K562 (cell line): ENCODE data around the gene GFOD1. TPM values are rescaled to one million over a fixed set of nuclear protein-coding genes. Genes with fewer than 3 reads are reported as not detected.

Experiments used
- BRF1 ChIP-seq: IDR thresholded peaks from 3 replicates; pipeline ENCODE4 v1.6.1; 2011; ENCODE audit warnings: borderline replicate concordance, mild to moderate bottlenecking; ENCODE audit not compliant: insufficient read length; ENCODE audit errors: extremely low read depth
- BRF2 ChIP-seq: IDR thresholded peaks from 3 replicates; pipeline ENCODE4 v1.6.1; 2011; ENCODE audit warnings: borderline replicate concordance, mild to moderate bottlenecking; ENCODE audit not compliant: insufficient read length, insufficient read depth
- CBX1 ChIP-seq: sonication (generic); IDR thresholded peaks from 2 replicates; pipeline ENCODE4 v1.6.1; 2016; ENCODE audit warnings: antibody characterized with exemption, low read depth, mild to moderate bottlenecking
- CHCHD3 ChIP-seq: fragments of 250-450 bp; sonication (Bioruptor Pico); IDR thresholded peaks from 2 replicates; pipeline ENCODE4 v2.1.2; 2022; ENCODE audit warnings: mild to moderate bottlenecking
- CREM ChIP-seq: IDR thresholded peaks from 2 replicates; pipeline ENCODE4 v1.6.1; 2014; ENCODE audit warnings: antibody characterized with exemption, low read depth
- ERF ChIP-seq: fragments of 450-650 bp; formaldehyde crosslinking; IDR thresholded peaks from 2 replicates; pipeline ENCODE4 v1.4.0; 2020; ENCODE audit warnings: mild to moderate bottlenecking, mixed read lengths
- FOXK1 ChIP-seq: sonication (generic); formaldehyde crosslinking; IDR thresholded peaks from 2 replicates; pipeline ENCODE4 v1.8.0; 2022; ENCODE audit warnings: missing genetic modification reagents, mild to moderate bottlenecking, borderline replicate concordance
- HEY1 ChIP-seq: fragments of 250-450 bp; sonication (Bioruptor Pico); IDR thresholded peaks from 2 replicates; pipeline ENCODE4 v1.5.0; 2020; ENCODE audit warnings: mild to moderate bottlenecking, moderate library complexity, borderline replicate concordance
- KDM1A ChIP-seq, 2 experiments: fragments of 450-650 bp; IDR thresholded peaks; 2 replicates each; pipeline ENCODE4 v1.6.1; 2016; ENCODE audit warnings: mild to moderate bottlenecking in 2 of 2
- MEIS2 ChIP-seq: fragments of 450-650 bp; IDR thresholded peaks from 2 replicates; pipeline ENCODE4 v1.6.1; 2014; ENCODE audit warnings: mild to moderate bottlenecking; ENCODE audit not compliant: partially characterized antibody
- MTA1 ChIP-seq: fragments of 450-650 bp; IDR thresholded peaks from 2 replicates; pipeline ENCODE4 v1.6.1; 2017; ENCODE audit warnings: borderline replicate concordance
- PHF20 ChIP-seq: fragments of 450-650 bp; IDR thresholded peaks from 2 replicates; pipeline ENCODE4 v1.6.1; 2018; ENCODE audit not compliant: partially characterized antibody
- SNIP1 ChIP-seq: fragments of 450-650 bp; IDR thresholded peaks from 2 replicates; pipeline ENCODE4 v1.7.1; 2017; ENCODE audit warnings: low read depth, mild to moderate bottlenecking
- STAT5B ChIP-seq: fragments of 250-450 bp; sonication (Bioruptor Pico); IDR thresholded peaks from 2 replicates; pipeline ENCODE4 v1.8.0; 2021; ENCODE audit warnings: mild to moderate bottlenecking, inconsistent platforms
- TOE1 ChIP-seq, 2 experiments: fragments of 450-650 bp in 1 of 2; sonication (generic) in 1 of 2; formaldehyde crosslinking in 1 of 2; IDR thresholded peaks; 2 replicates each; pipeline versions ENCODE4 v1.7.1 to v1.8.0; 2016 to 2022; ENCODE audit warnings: borderline replicate concordance in 2 of 2, mild to moderate bottlenecking in 2 of 2, antibody characterized with exemption in 1 of 2, inconsistent platforms in 1 of 2, low read depth in 1 of 2, missing genetic modification reagents in 1 of 2, moderate library complexity in 1 of 2
- ZNF24 ChIP-seq: fragments of 450-650 bp; IDR thresholded peaks from 2 replicates; pipeline ENCODE4 v1.6.1; 2016
- ZNF282 ChIP-seq: sonication (generic); formaldehyde crosslinking; IDR thresholded peaks from 2 replicates; pipeline ENCODE4 v1.8.1; 2023; ENCODE audit warnings: missing genetic modification reagents
- ZNF830 ChIP-seq: fragments of 250-450 bp; sonication (Bioruptor Pico); IDR thresholded peaks from 2 replicates; pipeline ENCODE4 v1.5.0; 2021; ENCODE audit warnings: mild to moderate bottlenecking
- polyA plus RNA-seq, 8 experiments: library from polyadenylated mRNA; depleted of rRNA in 4 of 8; stranded (reverse) in 5 of 8; unstranded in 3 of 8; fragments of >200 nt; fragmentation: Nextera tagmentation in 2 of 8; fragmentation: Illumina TruSeq in 1 of 8; extraction: Ambion mirVana in 2 of 8; extraction: Trizol in 1 of 8; gene quantifications; 2 replicates each; pipeline versions ENCODE4 v1.2.1 to v1.2.3, GENCODE V29; 2011 to 2014; ENCODE audit warnings: inconsistent platforms in 1 of 8, missing spikeins in 1 of 8
- total RNA-seq, 7 experiments: library from RNA; depleted of rRNA in 6 of 7; stranded (reverse); fragments of >200 nt in 6 of 7; fragmentation: Illumina TruSeq in 2 of 7; extraction: Trizol in 2 of 7; gene quantifications; 2 replicates each; pipeline versions ENCODE4 v1.2.1 to v1.2.3, GENCODE V29; 2011 to 2021; ENCODE audit warnings: low replicate concordance in 1 of 7
- TF ChIP-seq, protein P1 (sequence below), 2 experiments: fragments of 150-350 bp in 1 of 2; IDR thresholded peaks; 2 replicates each; pipeline ENCODE4 v1.6.1; 2012 to 2016; ENCODE audit warnings: low read depth in 2 of 2, low read length in 2 of 2, mild to moderate bottlenecking in 1 of 2, moderate library complexity in 1 of 2
- TF ChIP-seq, protein P2 (sequence below): sonication (generic); formaldehyde crosslinking; IDR thresholded peaks from 2 replicates; pipeline ENCODE4 v1.8.0; 2022; ENCODE audit warnings: mild to moderate bottlenecking, missing genetic modification reagents
- TF ChIP-seq, protein P3 (sequence below): sonication (generic); formaldehyde crosslinking; IDR thresholded peaks from 2 replicates; pipeline ENCODE4 v1.5.0; 2020; ENCODE audit warnings: missing genetic modification reagents

GFOD1 gene
- total and polyA plus RNA-seq, 9 of the 15 experiments (the other 6 are each of a cell fraction or from before 2014, with no cell fraction given), result 3.8 to 12.0 (median 8.2) TPM

DNA sequence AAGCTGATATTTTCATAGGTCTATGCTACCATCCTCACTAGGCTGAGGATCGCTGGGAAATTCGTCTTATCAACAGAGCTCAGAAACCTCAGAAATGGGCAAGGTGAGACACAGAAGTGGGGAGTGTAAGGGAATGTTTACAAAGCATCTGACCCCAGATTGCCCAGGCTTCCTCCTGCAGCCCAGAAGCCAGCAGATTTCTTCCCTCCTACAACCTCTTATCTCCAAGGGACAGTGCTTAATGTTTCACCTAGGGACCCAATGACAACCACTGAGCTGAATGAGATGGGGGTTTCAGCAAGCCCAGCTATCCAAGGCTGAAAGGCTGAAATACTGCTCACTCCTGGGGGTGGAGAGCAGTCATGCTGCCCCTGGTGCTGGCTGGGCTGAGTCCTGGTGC is 106.6 kb downstream of the GFOD1 start (continued):
- TF ChIP-seq, protein P1, sequence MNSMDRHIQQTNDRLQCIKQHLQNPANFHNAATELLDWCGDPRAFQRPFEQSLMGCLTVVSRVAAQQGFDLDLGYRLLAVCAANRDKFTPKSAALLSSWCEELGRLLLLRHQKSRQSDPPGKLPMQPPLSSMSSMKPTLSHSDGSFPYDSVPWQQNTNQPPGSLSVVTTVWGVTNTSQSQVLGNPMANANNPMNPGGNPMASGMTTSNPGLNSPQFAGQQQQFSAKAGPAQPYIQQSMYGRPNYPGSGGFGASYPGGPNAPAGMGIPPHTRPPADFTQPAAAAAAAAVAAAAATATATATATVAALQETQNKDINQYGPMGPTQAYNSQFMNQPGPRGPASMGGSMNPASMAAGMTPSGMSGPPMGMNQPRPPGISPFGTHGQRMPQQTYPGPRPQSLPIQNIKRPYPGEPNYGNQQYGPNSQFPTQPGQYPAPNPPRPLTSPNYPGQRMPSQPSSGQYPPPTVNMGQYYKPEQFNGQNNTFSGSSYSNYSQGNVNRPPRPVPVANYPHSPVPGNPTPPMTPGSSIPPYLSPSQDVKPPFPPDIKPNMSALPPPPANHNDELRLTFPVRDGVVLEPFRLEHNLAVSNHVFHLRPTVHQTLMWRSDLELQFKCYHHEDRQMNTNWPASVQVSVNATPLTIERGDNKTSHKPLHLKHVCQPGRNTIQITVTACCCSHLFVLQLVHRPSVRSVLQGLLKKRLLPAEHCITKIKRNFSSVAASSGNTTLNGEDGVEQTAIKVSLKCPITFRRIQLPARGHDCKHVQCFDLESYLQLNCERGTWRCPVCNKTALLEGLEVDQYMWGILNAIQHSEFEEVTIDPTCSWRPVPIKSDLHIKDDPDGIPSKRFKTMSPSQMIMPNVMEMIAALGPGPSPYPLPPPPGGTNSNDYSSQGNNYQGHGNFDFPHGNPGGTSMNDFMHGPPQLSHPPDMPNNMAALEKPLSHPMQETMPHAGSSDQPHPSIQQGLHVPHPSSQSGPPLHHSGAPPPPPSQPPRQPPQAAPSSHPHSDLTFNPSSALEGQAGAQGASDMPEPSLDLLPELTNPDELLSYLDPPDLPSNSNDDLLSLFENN (IDR thresholded peaks at IDR 0.05; ENCODE audit: low read depth in 2 of 2, low read length in 2 of 2), result peak in 1 of 2 experiments; percentile 88; a peak in 2 of 4 replicates
- TF ChIP-seq CHCHD3 (CRISPR knock-in tag) (no peak), TOE1 (IDR thresholded peaks at IDR 0.05; ENCODE audit: borderline replicate concordance) (no peak), TOE1 (CRISPR knock-in tag; IDR thresholded peaks at IDR 0.05; ENCODE audit: borderline replicate concordance, low read depth) (no peak), MEIS2 (peak; percentile 44), ZNF830 (CRISPR knock-in tag) (no peak), HEY1 (CRISPR knock-in tag) (no peak), ZNF282 (CRISPR knock-in tag) (no peak), ZNF24 (no peak), KDM1A (IDR thresholded peaks at IDR 0.05) (peak; percentile 100), CBX1 (no peak), PHF20 (no peak), BRF1 (no peak), SNIP1 (no peak), STAT5B (CRISPR knock-in tag) (no peak), MTA1 (peak; percentile 77; the same call in 1 of the 2 replicates), CREM (peak; percentile 66; the same call in 1 of the 2 replicates), ERF (CRISPR knock-in tag) (0 out of 2 replicates have a peak, but pooled peaks have one; percentile 52), FOXK1 (CRISPR knock-in tag) (no peak), BRF2 (no peak)
- TF ChIP-seq, protein P2, sequence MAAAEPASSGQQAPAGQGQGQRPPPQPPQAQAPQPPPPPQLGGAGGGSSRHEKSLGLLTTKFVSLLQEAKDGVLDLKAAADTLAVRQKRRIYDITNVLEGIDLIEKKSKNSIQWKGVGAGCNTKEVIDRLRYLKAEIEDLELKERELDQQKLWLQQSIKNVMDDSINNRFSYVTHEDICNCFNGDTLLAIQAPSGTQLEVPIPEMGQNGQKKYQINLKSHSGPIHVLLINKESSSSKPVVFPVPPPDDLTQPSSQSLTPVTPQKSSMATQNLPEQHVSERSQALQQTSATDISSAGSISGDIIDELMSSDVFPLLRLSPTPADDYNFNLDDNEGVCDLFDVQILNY (CRISPR knock-in tag), result no peak
- TF ChIP-seq, protein P3, sequence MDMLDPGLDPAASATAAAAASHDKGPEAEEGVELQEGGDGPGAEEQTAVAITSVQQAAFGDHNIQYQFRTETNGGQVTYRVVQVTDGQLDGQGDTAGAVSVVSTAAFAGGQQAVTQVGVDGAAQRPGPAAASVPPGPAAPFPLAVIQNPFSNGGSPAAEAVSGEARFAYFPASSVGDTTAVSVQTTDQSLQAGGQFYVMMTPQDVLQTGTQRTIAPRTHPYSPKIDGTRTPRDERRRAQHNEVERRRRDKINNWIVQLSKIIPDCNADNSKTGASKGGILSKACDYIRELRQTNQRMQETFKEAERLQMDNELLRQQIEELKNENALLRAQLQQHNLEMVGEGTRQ, result no peak
